Gastroesophageal sphincter (tissue), 4 donors: Measurements from ENCODE around the gene RIN2. TPM values are rescaled to one million over a fixed set of nuclear protein-coding genes. Genes with fewer than 3 reads are reported as not detected.

ENCODE experiments used
- ATAC-seq: fragments of 150-250 bp; one replicate; pipeline ENCODE4 v1.9.1; 2016; ENCODE audit warnings: mild to moderate bottlenecking, moderate library complexity
- H3K27ac ChIP-seq, 4 donors: fragments of 200-600 bp; sonication (generic) in 3 of 4; 1 replicate in 3 of 4; 2 replicates in 1 of 4; pipeline ENCODE4 v1.5.1; 2016 to 2019
- H3K27me3 ChIP-seq: fragments of 200-600 bp; sonication (generic); one replicate; pipeline ENCODE4 v1.5.1; 2019
- H3K36me3 ChIP-seq, 2 donors: fragments of 200-600 bp; sonication (generic); one replicate each; pipeline ENCODE4 v1.5.1; 2019; ENCODE audit warnings: control low read depth in 1 of 2
- H3K4me1 ChIP-seq, 3 donors: fragments of 200-600 bp; sonication (generic); 1 replicate in 2 of 3; 2 replicates in 1 of 3; pipeline ENCODE4 v1.5.1; 2016 to 2019; ENCODE audit warnings: control low read depth in 2 of 3
- H3K4me3 ChIP-seq, 2 donors: fragments of 200-600 bp; sonication (generic); one replicate each; pipeline ENCODE4 v1.5.1; 2019; ENCODE audit warnings: mild to moderate bottlenecking in 1 of 2, moderate library complexity in 1 of 2
- H3K9me3 ChIP-seq, 3 donors: fragments of 200-600 bp; sonication (generic); one replicate each; pipeline ENCODE4 v1.5.1; 2017 to 2019; ENCODE audit warnings: control low read depth in 2 of 3
- EP300 ChIP-seq: sonication (generic); formaldehyde crosslinking; IDR thresholded peaks from one replicate; pipeline ENCODE4 v1.6.1; 2017; ENCODE audit warnings: antibody characterized with exemption, mild to moderate bottlenecking
- POLR2A ChIP-seq, 2 donors: fragments of 450-650 bp; IDR thresholded peaks; one replicate each; pipeline ENCODE4 v1.6.1; 2017; ENCODE audit warnings: antibody characterized with exemption in 2 of 2, mild to moderate bottlenecking in 2 of 2, moderate library complexity in 1 of 2
- POLR2AphosphoS5 ChIP-seq: sonication (generic); formaldehyde crosslinking; IDR thresholded peaks from one replicate; pipeline ENCODE4 v1.6.1; 2017; ENCODE audit warnings: antibody characterized with exemption
- WGBS, 2 donors: methylation state at CpG; one replicate each; pipeline ENCODE4 v1.1.5; 2018; ENCODE audit warnings: low coverage in 1 of 2; 5-methylcytosine and 5-hydroxymethylcytosine counted together
- total RNA-seq, 4 donors: library from RNA; depleted of rRNA; stranded (reverse); fragments of >200 nt; gene quantifications; one replicate each; pipeline ENCODE4 v1.1.0, GENCODE V29; 2016
- TF ChIP-seq, protein P1 (sequence below), 4 experiments: fragments of 200-600 bp in 2 of 4; fragments of 450-650 bp in 2 of 4; sonication (generic) in 1 of 4; IDR thresholded peaks; one replicate each; pipeline ENCODE4 v1.5.1; 2017 to 2019; ENCODE audit warnings: antibody characterized with exemption in 4 of 4, mild to moderate bottlenecking in 2 of 4, moderate library complexity in 2 of 4

The RIN2 gene
- total RNA-seq, 4 donors from 2014 or later, result 44.7 to 89.5 (median 54.8) TPM

DNA sequence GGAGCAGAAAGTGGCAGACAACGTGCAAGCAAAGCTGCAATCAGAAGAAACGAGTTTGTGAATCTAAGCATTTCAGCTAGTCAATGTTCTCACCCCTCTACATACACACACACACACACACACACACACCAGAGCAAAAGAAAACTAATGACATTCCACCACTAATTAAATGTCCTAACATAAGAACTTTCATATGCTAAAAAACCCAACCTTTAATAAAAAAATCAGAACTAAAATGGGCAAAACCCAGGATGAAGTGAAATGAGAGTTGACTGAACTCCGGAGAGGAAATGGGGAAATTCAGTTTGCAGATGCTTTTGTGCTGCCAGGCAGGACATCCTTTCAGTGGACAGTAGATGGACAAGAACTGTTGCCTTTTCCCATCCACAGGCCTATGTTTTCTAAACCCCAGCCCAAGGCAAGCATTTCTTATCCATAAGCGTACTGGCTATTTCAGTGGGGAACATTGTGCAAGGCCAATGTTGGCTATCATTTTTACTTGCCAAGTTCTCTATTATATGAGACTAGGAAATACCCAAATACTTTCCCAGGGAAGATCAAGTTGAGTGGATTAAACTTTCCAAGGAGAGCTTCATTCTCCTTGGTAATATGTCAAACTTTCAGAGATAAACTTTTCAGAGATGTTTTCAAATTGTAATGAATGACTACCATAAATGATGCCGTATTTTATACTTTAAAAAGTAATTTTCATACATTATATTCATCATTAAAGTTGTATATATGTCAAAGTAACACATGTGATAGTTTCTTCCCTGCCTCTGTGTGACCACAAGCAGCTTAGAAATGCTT, 27.3 kb downstream of the RIN2 start:
- 23 to 27% methylated on average over 5 of the region's 5 CpGs for WGBS, 2 donors
- Histone ChIP-seq H3K27ac (peak overlapping the region in 3 of 4 donors; percentile 23 to 38 (median 33)), H3K27me3 (no peaks in the 10 kb centered on the region), H3K9me3 (peaks cover 0 to 7% (median 0%) of the 10 kb centered on the region in 3 donors), H3K4me3 (no peak overlapping the region), H3K4me1 (peaks cover 7 to 38% (median 25%) of the 10 kb centered on the region in 3 donors), H3K36me3 (no peaks in the 10 kb centered on the region)
- TF ChIP-seq, protein P1, sequence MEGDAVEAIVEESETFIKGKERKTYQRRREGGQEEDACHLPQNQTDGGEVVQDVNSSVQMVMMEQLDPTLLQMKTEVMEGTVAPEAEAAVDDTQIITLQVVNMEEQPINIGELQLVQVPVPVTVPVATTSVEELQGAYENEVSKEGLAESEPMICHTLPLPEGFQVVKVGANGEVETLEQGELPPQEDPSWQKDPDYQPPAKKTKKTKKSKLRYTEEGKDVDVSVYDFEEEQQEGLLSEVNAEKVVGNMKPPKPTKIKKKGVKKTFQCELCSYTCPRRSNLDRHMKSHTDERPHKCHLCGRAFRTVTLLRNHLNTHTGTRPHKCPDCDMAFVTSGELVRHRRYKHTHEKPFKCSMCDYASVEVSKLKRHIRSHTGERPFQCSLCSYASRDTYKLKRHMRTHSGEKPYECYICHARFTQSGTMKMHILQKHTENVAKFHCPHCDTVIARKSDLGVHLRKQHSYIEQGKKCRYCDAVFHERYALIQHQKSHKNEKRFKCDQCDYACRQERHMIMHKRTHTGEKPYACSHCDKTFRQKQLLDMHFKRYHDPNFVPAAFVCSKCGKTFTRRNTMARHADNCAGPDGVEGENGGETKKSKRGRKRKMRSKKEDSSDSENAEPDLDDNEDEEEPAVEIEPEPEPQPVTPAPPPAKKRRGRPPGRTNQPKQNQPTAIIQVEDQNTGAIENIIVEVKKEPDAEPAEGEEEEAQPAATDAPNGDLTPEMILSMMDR (IDR thresholded peaks at IDR 0.05), result no peak
- no peak for TF ChIP-seq POLR2A (IDR thresholded peaks at IDR 0.05)
- no peak for TF ChIP-seq EP300
- TF ChIP-seq POLR2AphosphoS5, result no peak
- peak; percentile 46 for ATAC-seq

GRCh38 chr20:19785983-19786285, 27.9 kb downstream of the RIN2 start:
- TF ChIP-seq POLR2A (IDR thresholded peaks at IDR 0.05), result no peak
- no peak for TF ChIP-seq POLR2AphosphoS5
- TF ChIP-seq, protein P1 (IDR thresholded peaks at IDR 0.05), result no peak
- no peak for TF ChIP-seq EP300
- H3K36me3 ChIP-seq, result no peaks in the 10 kb centered on the region
- WGBS, 2 donors, result 63 to 70% methylated on average over 1 of the region's 1 CpG
- H3K4me3 ChIP-seq, result no peak overlapping the region
- H3K9me3 ChIP-seq, result peaks cover 0 to 7% (median 0%) of the 10 kb centered on the region in 3 donors
- H3K27me3 ChIP-seq, result no peaks in the 10 kb centered on the region
- no peak for ATAC-seq
- peaks cover 7 to 38% (median 25%) of the 10 kb centered on the region in 3 donors for H3K4me1 ChIP-seq
- H3K27ac ChIP-seq, result peak overlapping the region in 3 of 4 donors; percentile 23 to 38 (median 33)

DNA sequence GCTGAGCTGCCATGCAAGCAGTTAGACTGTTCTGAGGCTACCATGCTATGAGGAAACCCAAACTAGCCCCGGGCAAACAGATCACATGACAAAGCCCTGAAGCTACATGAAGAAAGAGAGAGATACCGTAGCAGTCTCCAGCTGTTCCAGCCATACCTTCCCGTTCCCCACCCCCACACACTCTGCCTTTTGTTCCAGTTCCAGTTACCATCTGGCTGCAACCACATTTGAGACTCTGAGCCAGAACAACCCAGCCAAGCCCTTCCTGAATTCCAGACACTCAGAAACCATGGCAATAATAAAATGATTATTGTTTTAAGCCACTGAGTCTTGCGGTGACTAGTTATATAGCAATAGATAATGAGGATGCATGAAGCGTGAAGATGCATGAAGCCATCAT, 28.3 kb downstream of the RIN2 start:
- H3K9me3 ChIP-seq, result peaks cover 0 to 7% (median 0%) of the 10 kb centered on the region in 3 donors
- H3K27ac ChIP-seq, result peak overlapping the region in 3 of 4 donors; percentile 14 to 38 (median 33)
- TF ChIP-seq, protein P1 (IDR thresholded peaks at IDR 0.05), result no peak
- TF ChIP-seq POLR2AphosphoS5 (no peak), POLR2A (IDR thresholded peaks at IDR 0.05) (no peak), EP300 (no peak)
- 34 to 45% methylated on average over 5 of the region's 5 CpGs for WGBS, 2 donors
- H3K27me3 ChIP-seq, result no peaks in the 10 kb centered on the region
- no peak overlapping the region for H3K4me3 ChIP-seq
- peaks cover 7 to 38% (median 25%) of the 10 kb centered on the region in 3 donors for H3K4me1 ChIP-seq
- ATAC-seq, result peak; percentile 54
- H3K36me3 ChIP-seq, result no peaks in the 10 kb centered on the region

GRCh38 chr20:19787366-19787765, 29.3 kb downstream of the RIN2 start:
- Histone ChIP-seq H3K9me3 (peaks cover 0 to 7% (median 0%) of the 10 kb centered on the region in 3 donors), H3K4me3 (no peak overlapping the region), H3K27ac (no peak overlapping the region), H3K4me1 (peaks cover 7 to 38% (median 25%) of the 10 kb centered on the region in 3 donors), H3K36me3 (no peaks in the 10 kb centered on the region), H3K27me3 (no peaks in the 10 kb centered on the region)
- WGBS, 2 donors, result 94 to 95% methylated on average over 2 of the region's 3 CpGs
- TF ChIP-seq, protein P1 (IDR thresholded peaks at IDR 0.05), result no peak
- TF ChIP-seq EP300, result no peak
- no peak for TF ChIP-seq POLR2A (IDR thresholded peaks at IDR 0.05)
- TF ChIP-seq POLR2AphosphoS5, result no peak
- ATAC-seq, result no peak

DNA sequence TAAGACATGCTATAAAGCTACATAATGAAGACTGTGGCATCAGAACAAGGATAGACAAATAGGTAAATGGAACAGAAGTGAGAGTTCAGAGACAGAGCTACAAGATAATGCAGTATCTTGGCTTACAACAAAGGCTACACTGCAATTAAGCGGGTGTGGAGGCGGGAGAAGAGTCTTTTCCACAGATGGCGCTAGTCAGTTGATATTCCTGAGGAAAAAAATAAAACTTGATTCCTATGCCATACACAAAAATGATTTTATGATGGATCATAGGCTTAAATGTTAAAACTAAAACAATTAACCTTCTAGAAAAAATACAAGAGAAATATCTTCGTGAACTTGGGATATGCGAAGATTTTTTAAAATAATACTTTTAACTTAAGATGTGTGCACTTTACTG, 31.0 kb downstream of the RIN2 start:
- ATAC-seq, result no peak
- WGBS, 2 donors, result 98% methylated on average over 5 of the region's 5 CpGs
- no peaks in the 10 kb centered on the region for H3K36me3 ChIP-seq
- TF ChIP-seq POLR2AphosphoS5 (no peak), EP300 (no peak), POLR2A (IDR thresholded peaks at IDR 0.05) (no peak)
- TF ChIP-seq, protein P1 (IDR thresholded peaks at IDR 0.05), result no peak
- no peaks in the 10 kb centered on the region for H3K27me3 ChIP-seq
- no peak overlapping the region for H3K4me3 ChIP-seq
- peaks cover 0 to 7% (median 0%) of the 10 kb centered on the region in 3 donors for H3K9me3 ChIP-seq
- no peak overlapping the region for H3K27ac ChIP-seq
- H3K4me1 ChIP-seq, result peaks cover 7 to 31% (median 25%) of the 10 kb centered on the region in 3 donors
